Activated T-cell treated with anti-CD3 and anti-CD28 coated beads, Interleukin-2, amount 50 U/mL, for 72 hours (primary cell): ENCODE data around the gene EXOC3. TPM values are rescaled to one million over a fixed set of nuclear protein-coding genes. Genes with fewer than 3 reads are reported as not detected.

ENCODE experiments used
- ATAC-seq, 2 donors: fragments of 150-1000 bp; cut with Tn5 transposase; replicated peaks in 1 of 2; 2 replicates each; pipeline ENCODE4 v1.10.0; 2021; ENCODE audit warnings: moderate library complexity in 2 of 2, mild to moderate bottlenecking in 1 of 2
- DNase-seq, 2 donors: peaks; one replicate each; pipeline ENCODE4 v3.0.0; 2021 to 2022; ENCODE audit warnings: mixed read lengths in 1 of 2
- H3K27ac Mint-ChIP-seq: one replicate; pipeline ENCODE4 v1.8.0; 2022; ENCODE audit warnings: mild to moderate bottlenecking, moderate library complexity, mixed read lengths
- H3K27me3 Mint-ChIP-seq: one replicate; pipeline ENCODE4 v1.8.0; 2022; ENCODE audit warnings: low read depth, mixed read lengths
- H3K36me3 Mint-ChIP-seq, 2 donors: one replicate each; pipeline ENCODE4 v1.8.0; 2022; ENCODE audit warnings: mixed read lengths in 2 of 2, mild to moderate bottlenecking in 1 of 2; ENCODE audit not compliant: insufficient read depth in 2 of 2
- H3K4me1 Mint-ChIP-seq: one replicate; pipeline ENCODE4 v1.8.0; 2022; ENCODE audit warnings: low read depth, mixed read lengths
- H3K4me3 Mint-ChIP-seq, 2 donors: one replicate each; pipeline ENCODE4 v1.8.0; 2022; ENCODE audit warnings: mild to moderate bottlenecking in 2 of 2, mixed read lengths in 2 of 2, moderate library complexity in 2 of 2
- H3K9me3 Mint-ChIP-seq, 2 donors: one replicate each; pipeline ENCODE4 v1.8.0; 2022; ENCODE audit warnings: mixed read lengths in 2 of 2
- total RNA-seq, 2 donors: library from RNA; stranded (reverse); gene quantifications; one replicate each; pipeline ENCODE4 v1.2.3, GENCODE V29; 2022

The EXOC3 gene
- total RNA-seq, 2 donors from 2014 or later = 60.1 to 78.2 TPM

- H3K36me3 Mint-ChIP-seq = peaks cover 23 to 40% of the 10 kb centered on the region in 2 donors
- no peaks in the 10 kb centered on the region for H3K9me3 Mint-ChIP-seq
- H3K27me3 Mint-ChIP-seq = no peaks in the 10 kb centered on the region
- ATAC-seq (no peak), DNase-seq (no peak)
- H3K4me1 Mint-ChIP-seq = peaks cover 60% of the 10 kb centered on the region
- H3K27ac Mint-ChIP-seq = no peak overlapping the region
- H3K4me3 Mint-ChIP-seq = peak overlapping the region; percentile 46 to 47
Observed at GRCh38 chr5:463301-463700, 20.3 kb downstream of the EXOC3 start.

GRCh38 chr5:463952-464351 is 21.0 kb downstream of the EXOC3 start:
- DNase-seq (peak; percentile 71 to 81), ATAC-seq (peak; percentile 79)
- H3K4me3 Mint-ChIP-seq = peak overlapping the region; percentile 13 to 42
- H3K36me3 Mint-ChIP-seq = peaks cover 20 to 35% of the 10 kb centered on the region in 2 donors
- H3K4me1 Mint-ChIP-seq = peaks cover 53% of the 10 kb centered on the region
- peak overlapping the region; percentile 17 for H3K27ac Mint-ChIP-seq
- H3K9me3 Mint-ChIP-seq = no peaks in the 10 kb centered on the region
- H3K27me3 Mint-ChIP-seq = no peaks in the 10 kb centered on the region

GRCh38 chr5:464446-464842 is 21.5 kb downstream of the EXOC3 start:
- peaks cover 20 to 33% of the 10 kb centered on the region in 2 donors for H3K36me3 Mint-ChIP-seq
- peak; percentile 12 to 27 for ATAC-seq
- H3K4me1 Mint-ChIP-seq = peaks cover 48% of the 10 kb centered on the region
- no peaks in the 10 kb centered on the region for H3K9me3 Mint-ChIP-seq
- no peak for DNase-seq
- peak overlapping the region; percentile 54 for H3K27ac Mint-ChIP-seq
- no peaks in the 10 kb centered on the region for H3K27me3 Mint-ChIP-seq
- peak overlapping the region; percentile 13 to 42 for H3K4me3 Mint-ChIP-seq

GRCh38 chr5:464843-465590 is 22.0 kb downstream of the EXOC3 start:
- peak overlapping the region in 1 of 2 donors; percentile 42 for H3K4me3 Mint-ChIP-seq
- DNase-seq (no peak), ATAC-seq (no peak)
- no peaks in the 10 kb centered on the region for H3K27me3 Mint-ChIP-seq
- H3K4me1 Mint-ChIP-seq = peaks cover 44% of the 10 kb centered on the region
- peaks cover 15 to 28% of the 10 kb centered on the region in 2 donors for H3K36me3 Mint-ChIP-seq
- H3K9me3 Mint-ChIP-seq = no peaks in the 10 kb centered on the region
- no peak overlapping the region for H3K27ac Mint-ChIP-seq

GRCh38 chr5:465591-466403 is 22.8 kb downstream of the EXOC3 start:
- Mint-ChIP-seq H3K36me3 (peaks cover 13 to 22% of the 10 kb centered on the region in 2 donors), H3K27ac (no peak overlapping the region), H3K4me1 (peaks cover 44% of the 10 kb centered on the region), H3K4me3 (no peak overlapping the region), H3K9me3 (no peaks in the 10 kb centered on the region), H3K27me3 (no peaks in the 10 kb centered on the region)
- DNase-seq (no peak), ATAC-seq (no peak)

GRCh38 chr5:466661-467310 is 23.8 kb downstream of the EXOC3 start:
- no peak overlapping the region for H3K27ac Mint-ChIP-seq
- peaks cover 48% of the 10 kb centered on the region for H3K4me1 Mint-ChIP-seq
- H3K36me3 Mint-ChIP-seq = peaks cover 11 to 23% of the 10 kb centered on the region in 2 donors
- H3K27me3 Mint-ChIP-seq = no peaks in the 10 kb centered on the region
- H3K9me3 Mint-ChIP-seq = no peaks in the 10 kb centered on the region
- H3K4me3 Mint-ChIP-seq = no peak overlapping the region
- no peak for ATAC-seq
- no peak for DNase-seq

GRCh38 chr5:468401-468800 is 25.4 kb downstream of the EXOC3 start:
- H3K9me3 Mint-ChIP-seq = no peaks in the 10 kb centered on the region
- peaks cover 2 to 9% of the 10 kb centered on the region in 2 donors for H3K36me3 Mint-ChIP-seq
- no peak overlapping the region for H3K27ac Mint-ChIP-seq
- no peaks in the 10 kb centered on the region for H3K27me3 Mint-ChIP-seq
- DNase-seq (no peak), ATAC-seq (no peak)
- H3K4me3 Mint-ChIP-seq = no peak overlapping the region
- peaks cover 34% of the 10 kb centered on the region for H3K4me1 Mint-ChIP-seq

GRCh38 chr5:469752-470483 is 26.9 kb downstream of the EXOC3 start:
- Mint-ChIP-seq H3K9me3 (no peaks in the 10 kb centered on the region), H3K27ac (no peak overlapping the region), H3K27me3 (no peaks in the 10 kb centered on the region), H3K4me1 (peaks cover 22% of the 10 kb centered on the region), H3K36me3 (peaks cover 2 to 8% of the 10 kb centered on the region in 2 donors), H3K4me3 (no peak overlapping the region)
- ATAC-seq (no peak), DNase-seq (no peak)

- DNase-seq (no peak), ATAC-seq (no peak)
- H3K27ac Mint-ChIP-seq = peak overlapping the region; percentile 56
- peaks cover 22% of the 10 kb centered on the region for H3K4me1 Mint-ChIP-seq
- peaks cover 2 to 8% of the 10 kb centered on the region in 2 donors for H3K36me3 Mint-ChIP-seq
- peak overlapping the region; percentile 84 to 90 for H3K4me3 Mint-ChIP-seq
- no peaks in the 10 kb centered on the region for H3K9me3 Mint-ChIP-seq
- no peaks in the 10 kb centered on the region for H3K27me3 Mint-ChIP-seq
Observed at GRCh38 chr5:470961-471749, 28.2 kb downstream of the EXOC3 start.

GRCh38 chr5:471750-472058 is 28.7 kb downstream of the EXOC3 start:
- Mint-ChIP-seq H3K4me3 (peak overlapping the region; percentile 84 to 90), H3K36me3 (peaks cover 2 to 8% of the 10 kb centered on the region in 2 donors), H3K27ac (peak overlapping the region; percentile 56), H3K9me3 (no peaks in the 10 kb centered on the region), H3K27me3 (no peaks in the 10 kb centered on the region), H3K4me1 (peaks cover 22% of the 10 kb centered on the region)
- DNase-seq = no peak
- no peak for ATAC-seq

- peak overlapping the region; percentile 72 for H3K27ac Mint-ChIP-seq
- DNase-seq (peak in 1 of 2 donors; percentile 31), ATAC-seq (peak; percentile 10 to 28)
- no peaks in the 10 kb centered on the region for H3K9me3 Mint-ChIP-seq
- H3K36me3 Mint-ChIP-seq = peaks cover 2 to 8% of the 10 kb centered on the region in 2 donors
- H3K4me1 Mint-ChIP-seq = peaks cover 22% of the 10 kb centered on the region
- peak overlapping the region; percentile 84 to 90 for H3K4me3 Mint-ChIP-seq
- H3K27me3 Mint-ChIP-seq = no peaks in the 10 kb centered on the region
Observed at GRCh38 chr5:472076-472655, 29.2 kb downstream of the EXOC3 start.
